Measurements from ENCODE around the gene HEXIM2. TPM values are rescaled to one million over a fixed set of nuclear protein-coding genes. Genes with fewer than 3 reads are reported as not detected.

The HEXIM2 gene
- total and polyA plus RNA-seq, 2 of the 13 experiments (the other 11 are each of a cell fraction or from before 2014, with no cell fraction given) = 27.1 to 32.4 TPM

DNA sequence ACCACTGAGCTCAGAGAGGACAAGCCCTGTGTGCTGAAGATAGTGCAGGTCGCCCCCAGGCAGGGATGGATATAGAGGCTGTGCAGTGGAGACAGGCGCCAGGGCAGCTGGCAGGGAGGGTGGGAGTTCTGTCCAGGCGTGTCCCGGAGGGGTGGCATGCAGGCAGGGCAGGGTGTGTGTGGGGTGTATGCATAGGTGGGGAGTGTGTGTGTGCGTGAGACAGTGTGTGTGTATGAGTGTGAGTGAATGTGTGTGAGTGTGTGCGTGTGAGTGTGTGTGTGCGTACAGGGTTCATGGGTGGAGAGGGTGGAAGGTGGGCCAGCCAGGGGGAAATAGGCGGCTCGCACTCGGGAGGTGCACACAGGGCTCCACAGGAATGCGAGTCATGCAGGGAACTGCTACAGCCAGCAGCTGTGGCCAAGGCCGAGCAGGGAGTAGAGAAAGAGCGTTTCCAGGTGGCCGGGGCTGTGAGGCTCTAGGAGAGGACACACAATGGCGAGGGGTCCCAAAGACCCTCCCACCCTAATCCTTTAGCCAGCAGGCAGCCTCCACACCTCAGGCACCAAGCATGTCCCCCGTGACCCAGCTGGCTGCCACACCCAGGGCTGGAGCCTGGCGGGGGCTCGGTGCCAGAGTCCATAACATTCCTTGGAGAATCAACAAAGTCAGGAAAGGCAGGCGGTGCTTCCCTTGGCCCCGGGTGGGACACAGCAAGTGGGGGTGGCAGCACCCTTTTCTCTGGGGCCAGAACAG, 34.0 kb upstream of the HEXIM2 start (continued):
- TF ChIP-seq, protein P1, sequence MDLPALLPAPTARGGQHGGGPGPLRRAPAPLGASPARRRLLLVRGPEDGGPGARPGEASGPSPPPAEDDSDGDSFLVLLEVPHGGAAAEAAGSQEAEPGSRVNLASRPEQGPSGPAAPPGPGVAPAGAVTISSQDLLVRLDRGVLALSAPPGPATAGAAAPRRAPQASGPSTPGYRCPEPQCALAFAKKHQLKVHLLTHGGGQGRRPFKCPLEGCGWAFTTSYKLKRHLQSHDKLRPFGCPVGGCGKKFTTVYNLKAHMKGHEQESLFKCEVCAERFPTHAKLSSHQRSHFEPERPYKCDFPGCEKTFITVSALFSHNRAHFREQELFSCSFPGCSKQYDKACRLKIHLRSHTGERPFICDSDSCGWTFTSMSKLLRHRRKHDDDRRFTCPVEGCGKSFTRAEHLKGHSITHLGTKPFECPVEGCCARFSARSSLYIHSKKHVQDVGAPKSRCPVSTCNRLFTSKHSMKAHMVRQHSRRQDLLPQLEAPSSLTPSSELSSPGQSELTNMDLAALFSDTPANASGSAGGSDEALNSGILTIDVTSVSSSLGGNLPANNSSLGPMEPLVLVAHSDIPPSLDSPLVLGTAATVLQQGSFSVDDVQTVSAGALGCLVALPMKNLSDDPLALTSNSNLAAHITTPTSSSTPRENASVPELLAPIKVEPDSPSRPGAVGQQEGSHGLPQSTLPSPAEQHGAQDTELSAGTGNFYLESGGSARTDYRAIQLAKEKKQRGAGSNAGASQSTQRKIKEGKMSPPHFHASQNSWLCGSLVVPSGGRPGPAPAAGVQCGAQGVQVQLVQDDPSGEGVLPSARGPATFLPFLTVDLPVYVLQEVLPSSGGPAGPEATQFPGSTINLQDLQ (CRISPR knock-in tag; IDR thresholded peaks at IDR 0.05) = no peak
- no peak for TF ChIP-seq ATF7 (IDR thresholded peaks at IDR 0.05)
- no peak for TF ChIP-seq ATF7 (CRISPR knock-in tag; IDR thresholded peaks at IDR 0.05)
- peak; percentile 45; the same call in 1 of the 2 replicates for TF ChIP-seq ZNF550 (CRISPR knock-in tag; IDR thresholded peaks at IDR 0.05; ENCODE audit: borderline replicate concordance)
- TF ChIP-seq ZNF629 (CRISPR knock-in tag; conservative IDR thresholded peaks at IDR 0.05) = no peak
- peak; percentile 64; the same call in 1 of the 2 replicates for TF ChIP-seq ZNF83 (CRISPR knock-in tag; IDR thresholded peaks at IDR 0.05; ENCODE audit: borderline replicate concordance)
- TF ChIP-seq, protein P2, sequence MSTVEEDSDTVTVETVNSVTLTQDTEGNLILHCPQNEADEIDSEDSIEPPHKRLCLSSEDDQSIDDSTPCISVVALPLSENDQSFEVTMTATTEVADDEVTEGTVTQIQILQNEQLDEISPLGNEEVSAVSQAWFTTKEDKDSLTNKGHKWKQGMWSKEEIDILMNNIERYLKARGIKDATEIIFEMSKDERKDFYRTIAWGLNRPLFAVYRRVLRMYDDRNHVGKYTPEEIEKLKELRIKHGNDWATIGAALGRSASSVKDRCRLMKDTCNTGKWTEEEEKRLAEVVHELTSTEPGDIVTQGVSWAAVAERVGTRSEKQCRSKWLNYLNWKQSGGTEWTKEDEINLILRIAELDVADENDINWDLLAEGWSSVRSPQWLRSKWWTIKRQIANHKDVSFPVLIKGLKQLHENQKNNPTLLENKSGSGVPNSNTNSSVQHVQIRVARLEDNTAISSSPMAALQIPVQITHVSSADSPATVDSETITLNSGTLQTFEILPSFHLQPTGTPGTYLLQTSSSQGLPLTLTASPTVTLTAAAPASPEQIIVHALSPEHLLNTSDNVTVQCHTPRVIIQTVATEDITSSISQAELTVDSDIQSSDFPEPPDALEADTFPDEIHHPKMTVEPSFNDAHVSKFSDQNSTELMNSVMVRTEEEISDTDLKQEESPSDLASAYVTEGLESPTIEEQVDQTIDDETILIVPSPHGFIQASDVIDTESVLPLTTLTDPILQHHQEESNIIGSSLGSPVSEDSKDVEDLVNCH (CRISPR knock-in tag; IDR thresholded peaks at IDR 0.05) = no peak
- TF ChIP-seq ZNF44 (CRISPR knock-in tag; IDR thresholded peaks at IDR 0.05) = no peak
- no peak for TF ChIP-seq ZNF30 (CRISPR knock-in tag; IDR thresholded peaks at IDR 0.05)
- no peak for TF ChIP-seq ZNF20 (CRISPR knock-in tag; IDR thresholded peaks at IDR 0.05)
- 0 out of 2 replicates have a peak, but pooled peaks have one; percentile 72 for TF ChIP-seq ZNF552 (CRISPR knock-in tag; IDR thresholded peaks at IDR 0.05; ENCODE audit: borderline replicate concordance)
- TF ChIP-seq AGO2 (optimal IDR thresholded peaks at IDR 0.05; ENCODE audit: low read depth, low read length) = no peak
- TF ChIP-seq MAFG (CRISPR knock-in tag; IDR thresholded peaks at IDR 0.05) = no peak
- TF ChIP-seq, protein P3, sequence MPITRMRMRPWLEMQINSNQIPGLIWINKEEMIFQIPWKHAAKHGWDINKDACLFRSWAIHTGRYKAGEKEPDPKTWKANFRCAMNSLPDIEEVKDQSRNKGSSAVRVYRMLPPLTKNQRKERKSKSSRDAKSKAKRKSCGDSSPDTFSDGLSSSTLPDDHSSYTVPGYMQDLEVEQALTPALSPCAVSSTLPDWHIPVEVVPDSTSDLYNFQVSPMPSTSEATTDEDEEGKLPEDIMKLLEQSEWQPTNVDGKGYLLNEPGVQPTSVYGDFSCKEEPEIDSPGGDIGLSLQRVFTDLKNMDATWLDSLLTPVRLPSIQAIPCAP (CRISPR knock-in tag; IDR thresholded peaks at IDR 0.05; ENCODE audit: low read depth) = no peak
- no peak for TF ChIP-seq NR2F6 (IDR thresholded peaks at IDR 0.05)
- TF ChIP-seq NR2F6 (CRISPR knock-in tag; IDR thresholded peaks at IDR 0.05) = peak; percentile 75; the same call in 1 of the 2 replicates
- no peak for TF ChIP-seq SMARCE1 (IDR thresholded peaks at IDR 0.05; ENCODE audit: borderline replicate concordance)
- no peak for TF ChIP-seq SKI (IDR thresholded peaks at IDR 0.05; ENCODE audit: partially characterized antibody)
- no peak for TF ChIP-seq NCOR1 (IDR thresholded peaks at IDR 0.05; ENCODE audit: borderline replicate concordance, low read length)
- TF ChIP-seq NAIF1 (CRISPR knock-in tag; IDR thresholded peaks at IDR 0.05; ENCODE audit: borderline replicate concordance) = no peak
- TF ChIP-seq ZNF598 (CRISPR knock-in tag; IDR thresholded peaks at IDR 0.05; ENCODE audit: borderline replicate concordance) = peak; percentile 13; the same call in 1 of the 2 replicates
- no peak for TF ChIP-seq SCMH1 (CRISPR knock-in tag; IDR thresholded peaks at IDR 0.05; ENCODE audit: borderline replicate concordance)
- no peak for TF ChIP-seq MBD4 (IDR thresholded peaks at IDR 0.05; ENCODE audit: borderline replicate concordance, low read length)
- TF ChIP-seq ZNF296 (CRISPR knock-in tag; conservative IDR thresholded peaks at IDR 0.05) = peak; percentile 33; the same call in 1 of the 2 replicates
- no peak for TF ChIP-seq RFXAP (CRISPR knock-in tag; IDR thresholded peaks at IDR 0.05; ENCODE audit: borderline replicate concordance)
